HepG2 (cell line): ENCODE measurements around the gene ITPR1.

Source experiments
- CEBPB ChIP-seq: IDR thresholded peaks from 2 replicates; pipeline ENCODE4 v1.6.1; 2011; ENCODE audit warnings: low read depth, low read length, improper control_type of control experiment, borderline replicate concordance
- CTCF ChIP-seq: sonication (generic); formaldehyde crosslinking; IDR thresholded peaks from 2 replicates; pipeline ENCODE4 v1.5.0; 2020; ENCODE audit warnings: mild to moderate bottlenecking, missing genetic modification reagents, moderate library complexity
- KLF16 ChIP-seq, 2 experiments: sonication (generic) in 1 of 2; formaldehyde crosslinking in 1 of 2; IDR thresholded peaks; 2 replicates each; pipeline versions ENCODE4 v1.6.1 to v1.8.0; 2016 to 2023; ENCODE audit warnings: missing genetic modification reagents in 2 of 2, missing compliant biosample characterization in 1 of 2
- NFYB ChIP-seq: sonication (generic); formaldehyde crosslinking; IDR thresholded peaks from 2 replicates; pipeline ENCODE4 v1.4.0; 2020; ENCODE audit warnings: missing genetic modification reagents
- POLR2A ChIP-seq, 2 experiments: IDR thresholded peaks; 2 replicates each; pipeline ENCODE4 v1.6.1; 2011; ENCODE audit warnings: low read depth in 2 of 2, low read length in 2 of 2, mild to moderate bottlenecking in 1 of 2, moderate library complexity in 1 of 2; ENCODE audit not compliant: insufficient read depth in 1 of 2
- POLR2AphosphoS5 ChIP-seq: IDR thresholded peaks from 2 replicates; pipeline ENCODE4 v1.6.1; 2012; ENCODE audit warnings: low read depth, low read length
- TARDBP ChIP-seq: sonication (generic); formaldehyde crosslinking; IDR thresholded peaks from 2 replicates; pipeline ENCODE4 v1.8.0; 2022; ENCODE audit warnings: mild to moderate bottlenecking, missing genetic modification reagents
- ZBTB7A ChIP-seq: sonication (generic); formaldehyde crosslinking; IDR thresholded peaks from 2 replicates; pipeline ENCODE4 v1.8.0; 2022; ENCODE audit warnings: mild to moderate bottlenecking, missing genetic modification reagents
- ZFP41 ChIP-seq: sonication (generic); formaldehyde crosslinking; IDR thresholded peaks from 2 replicates; pipeline ENCODE4 v1.4.0; 2020; ENCODE audit warnings: mild to moderate bottlenecking, missing genetic modification reagents, borderline replicate concordance
- ZNF253 ChIP-seq: sonication (generic); formaldehyde crosslinking; IDR thresholded peaks from 2 replicates; pipeline ENCODE4 v1.8.0; 2022; ENCODE audit warnings: mild to moderate bottlenecking, missing genetic modification reagents, borderline replicate concordance
- ZNF883 ChIP-seq: sonication (generic); formaldehyde crosslinking; IDR thresholded peaks from 2 replicates; pipeline ENCODE4 v1.5.1; 2020; ENCODE audit warnings: mild to moderate bottlenecking, missing genetic modification reagents; ENCODE audit errors: not compliant biosample characterization
- TF ChIP-seq, protein P1 (sequence below): sonication (generic); formaldehyde crosslinking; IDR thresholded peaks from 2 replicates; pipeline ENCODE4 v1.9.0; 2021; ENCODE audit warnings: missing genetic modification reagents, borderline replicate concordance
- TF ChIP-seq, protein P2 (sequence below): sonication (generic); formaldehyde crosslinking; IDR thresholded peaks from 2 replicates; pipeline ENCODE4 v1.4.0; 2020; ENCODE audit warnings: missing genetic modification reagents, low read depth, mild to moderate bottlenecking, borderline replicate concordance
- TF ChIP-seq, protein P3 (sequence below): IDR thresholded peaks from 2 replicates; pipeline ENCODE4 v1.6.1; 2016; ENCODE audit warnings: mild to moderate bottlenecking

GRCh38 chr3:4687596-4687995 is 194.4 kb downstream of the ITPR1 start:
- no peak for TF ChIP-seq ZNF253 (CRISPR knock-in tag)
- TF ChIP-seq, protein P1, sequence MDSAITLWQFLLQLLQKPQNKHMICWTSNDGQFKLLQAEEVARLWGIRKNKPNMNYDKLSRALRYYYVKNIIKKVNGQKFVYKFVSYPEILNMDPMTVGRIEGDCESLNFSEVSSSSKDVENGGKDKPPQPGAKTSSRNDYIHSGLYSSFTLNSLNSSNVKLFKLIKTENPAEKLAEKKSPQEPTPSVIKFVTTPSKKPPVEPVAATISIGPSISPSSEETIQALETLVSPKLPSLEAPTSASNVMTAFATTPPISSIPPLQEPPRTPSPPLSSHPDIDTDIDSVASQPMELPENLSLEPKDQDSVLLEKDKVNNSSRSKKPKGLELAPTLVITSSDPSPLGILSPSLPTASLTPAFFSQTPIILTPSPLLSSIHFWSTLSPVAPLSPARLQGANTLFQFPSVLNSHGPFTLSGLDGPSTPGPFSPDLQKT (CRISPR knock-in tag): no peak
- TF ChIP-seq KLF16 (CRISPR knock-in tag; IDR thresholded peaks at IDR 0.05): no peak
- no peak for TF ChIP-seq NFYB (CRISPR knock-in tag)
- TF ChIP-seq CEBPB: no peak
- TF ChIP-seq CTCF (CRISPR knock-in tag): no peak
- TF ChIP-seq ZBTB7A (CRISPR knock-in tag): no peak
- no peak for TF ChIP-seq ZNF883
- TF ChIP-seq POLR2AphosphoS5: no peak
- no peak for TF ChIP-seq ZFP41 (CRISPR knock-in tag)
- TF ChIP-seq, protein P2, sequence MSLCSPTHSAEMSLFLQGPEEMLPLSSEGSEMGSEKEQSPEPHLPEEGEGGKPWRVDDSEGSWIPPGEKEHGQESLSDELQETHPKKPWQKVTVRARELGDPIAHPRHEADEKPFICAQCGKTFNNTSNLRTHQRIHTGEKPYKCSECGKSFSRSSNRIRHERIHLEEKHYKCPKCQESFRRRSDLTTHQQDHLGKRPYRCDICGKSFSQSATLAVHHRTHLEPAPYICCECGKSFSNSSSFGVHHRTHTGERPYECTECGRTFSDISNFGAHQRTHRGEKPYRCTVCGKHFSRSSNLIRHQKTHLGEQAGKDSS (CRISPR knock-in tag): no peak
- TF ChIP-seq POLR2A (IDR thresholded peaks at IDR 0.05; ENCODE audit: insufficient read depth in 1 of 2, low read depth in 2 of 2, low read length in 2 of 2): no peak
- TF ChIP-seq TARDBP (CRISPR knock-in tag): no peak
- TF ChIP-seq, protein P3, sequence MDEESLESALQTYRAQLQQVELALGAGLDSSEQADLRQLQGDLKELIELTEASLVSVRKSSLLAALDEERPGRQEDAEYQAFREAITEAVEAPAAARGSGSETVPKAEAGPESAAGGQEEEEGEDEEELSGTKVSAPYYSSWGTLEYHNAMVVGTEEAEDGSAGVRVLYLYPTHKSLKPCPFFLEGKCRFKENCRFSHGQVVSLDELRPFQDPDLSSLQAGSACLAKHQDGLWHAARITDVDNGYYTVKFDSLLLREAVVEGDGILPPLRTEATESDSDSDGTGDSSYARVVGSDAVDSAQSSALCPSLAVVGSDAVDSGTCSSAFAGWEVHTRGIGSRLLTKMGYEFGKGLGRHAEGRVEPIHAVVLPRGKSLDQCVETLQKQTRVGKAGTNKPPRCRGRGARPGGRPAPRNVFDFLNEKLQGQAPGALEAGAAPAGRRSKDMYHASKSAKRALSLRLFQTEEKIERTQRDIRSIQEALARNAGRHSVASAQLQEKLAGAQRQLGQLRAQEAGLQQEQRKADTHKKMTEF: no peak
